HepG2 (cell line): Measurements from ENCODE around the gene PIK3R1. TPM values are rescaled to one million over a fixed set of nuclear protein-coding genes. Genes with fewer than 3 reads are reported as not detected.

ENCODE experiments used
- ATAC-seq: fragments of 200-7000 bp; cut with Tn5 transposase; 3 replicates; pipeline ENCODE4 v1.9.1; 2020; ENCODE audit warnings: mild to moderate bottlenecking, moderate library complexity
- BruUV-seq: library from RNA; stranded (reverse); fragments of 400-500 nt; replicated peaks from 2 replicates; lab custom pipeline; 2021; lab: Mats Ljungman, UMichigan
- CTCF ChIA-PET: fragments of 300-600 bp; formaldehyde crosslinking; extraction: SDS; loops from one replicate; lab custom pipeline; 2021; ENCODE audit warnings: low total read pairs, inconsistent platforms, low intra/inter-chr PET ratio; lab: Yijun Ruan, JAX
- POLR2A ChIA-PET: fragments of 350-600 bp; sonication (Branson Sonifier 250); formaldehyde crosslinking; loops from one replicate; lab custom pipeline; 2020; ENCODE audit warnings: antibody characterized with exemption, inconsistent platforms; lab: Yijun Ruan, JAX
- DNase-seq: peaks from one replicate; pipeline ENCODE4 v3.0.0-alpha.2; 2015; ENCODE audit warnings: low spot score
- FAIRE-seq: peaks from 3 replicates; lab custom pipeline; 2011; peaks lifted over from hg19 to GRCh38; lab: Jason Lieb, UNC
- H2AFZ ChIP-seq: one replicate; pipeline ENCODE4 v1.6.1; 2011; ENCODE audit warnings: low read length, inconsistent platforms
- H3K27ac ChIP-seq: fragments of 300-600 bp; 3 replicates; pipeline ENCODE4 v1.8.0; 2011; ENCODE audit warnings: mixed run types, mild to moderate bottlenecking, mixed read lengths, low read length, inconsistent platforms; ENCODE audit not compliant: insufficient read depth; ENCODE audit errors: extremely low read length
- H3K27me3 ChIP-seq, 2 experiments: fragments of 200-600 bp in 1 of 2; 2 replicates in 1 of 2; 3 replicates in 1 of 2; pipeline versions ENCODE4 v1.6.0 to v1.8.0; 2011; ENCODE audit warnings: low read length in 2 of 2, mild to moderate bottlenecking in 2 of 2, moderate library complexity in 2 of 2, inconsistent platforms in 1 of 2; ENCODE audit not compliant: insufficient read depth in 2 of 2, control insufficient read depth in 1 of 2
- H3K36me3 ChIP-seq, 2 experiments: fragments of 200-600 bp in 1 of 2; replicated peaks in 1 of 2; 2 replicates in 1 of 2; 3 replicates in 1 of 2; pipeline versions ENCODE4 v1.5.1 to v1.8.0; 2011; ENCODE audit warnings: low read length in 2 of 2, inconsistent platforms in 1 of 2; ENCODE audit not compliant: insufficient read depth in 2 of 2, control insufficient read depth in 1 of 2
- H3K4me1 ChIP-seq: 2 replicates; pipeline ENCODE4 v1.5.1; 2012; ENCODE audit warnings: low read length, inconsistent platforms; ENCODE audit not compliant: insufficient read depth
- H3K4me2 ChIP-seq: 2 replicates; pipeline ENCODE4 v1.6.0; 2011; ENCODE audit warnings: low read depth, low read length, inconsistent platforms
- H3K4me3 ChIP-seq, 3 experiments: fragments of 200-600 bp in 1 of 3; sonication (generic), shearing (Covaris generic) in 1 of 3; replicated peaks in 1 of 3; 2 replicates each; pipeline ENCODE4 v1.5.1; 2011 to 2016; ENCODE audit warnings: low read length in 3 of 3, inconsistent platforms in 2 of 3, low read depth in 2 of 3, mild to moderate bottlenecking in 2 of 3, control low read depth in 1 of 3, mixed read lengths in 1 of 3; ENCODE audit not compliant: insufficient read depth in 1 of 3
- H3K79me2 ChIP-seq: one replicate; pipeline ENCODE4 v1.6.1; 2011; ENCODE audit warnings: low read length, inconsistent platforms; ENCODE audit not compliant: insufficient read depth
- H3K9ac ChIP-seq: 2 replicates; pipeline ENCODE4 v1.6.0; 2011; ENCODE audit warnings: mild to moderate bottlenecking, low read depth, low read length, inconsistent platforms; ENCODE audit not compliant: insufficient read depth
- H3K9me3 ChIP-seq: 2 replicates; pipeline ENCODE4 v1.5.1; 2012; ENCODE audit warnings: mild to moderate bottlenecking, low read length
- H4K20me1 ChIP-seq: 2 replicates; pipeline ENCODE4 v1.6.0; 2011; ENCODE audit warnings: inconsistent platforms, mild to moderate bottlenecking, low read length, moderate library complexity; ENCODE audit not compliant: insufficient read depth
- AGO1 ChIP-seq: fragments of 200-400 bp; formaldehyde crosslinking; IDR thresholded peaks from 2 replicates; pipeline ENCODE4 v1.6.1; 2017; ENCODE audit warnings: mild to moderate bottlenecking, low read depth, low read length, moderate library complexity; ENCODE audit not compliant: poor library complexity, severe bottlenecking
- ATF7 ChIP-seq, 2 experiments: fragments of 450-650 bp in 1 of 2; sonication (generic) in 1 of 2; formaldehyde crosslinking in 1 of 2; IDR thresholded peaks; 2 replicates each; pipeline versions ENCODE4 v1.4.0 to v1.6.1; 2016 to 2020; ENCODE audit warnings: antibody characterized with exemption in 1 of 2, mild to moderate bottlenecking in 1 of 2, missing genetic modification reagents in 1 of 2
- CENPBD1 ChIP-seq: sonication (generic); formaldehyde crosslinking; IDR thresholded peaks from 2 replicates; pipeline ENCODE4 v1.8.0; 2022; ENCODE audit warnings: missing genetic modification reagents, low read depth, mild to moderate bottlenecking, borderline replicate concordance
- GZF1 ChIP-seq: sonication (generic); formaldehyde crosslinking; IDR thresholded peaks from 2 replicates; pipeline ENCODE4 v1.5.1; 2020; ENCODE audit warnings: mild to moderate bottlenecking, missing genetic modification reagents
- KDM2A ChIP-seq: sonication (generic); formaldehyde crosslinking; IDR thresholded peaks from 2 replicates; pipeline ENCODE4 v1.4.0; 2020; ENCODE audit warnings: low read depth, missing genetic modification reagents, borderline replicate concordance
- MYC ChIP-seq: sonication (generic); formaldehyde crosslinking; IDR thresholded peaks from 2 replicates; pipeline ENCODE4 v1.9.0; 2021; ENCODE audit warnings: missing genetic modification reagents, borderline replicate concordance
- NFE2L1 ChIP-seq: sonication (generic); formaldehyde crosslinking; IDR thresholded peaks from 2 replicates; pipeline ENCODE4 v1.4.0; 2020; ENCODE audit warnings: missing genetic modification reagents, mild to moderate bottlenecking, borderline replicate concordance
- SP5 ChIP-seq: IDR thresholded peaks from 2 replicates; pipeline ENCODE4 v1.6.1; 2016; ENCODE audit warnings: low read depth, borderline replicate concordance
- SRSF4 ChIP-seq: fragments of 200-400 bp; formaldehyde crosslinking; IDR thresholded peaks from one replicate; pipeline ENCODE4 v1.6.1; 2018; ENCODE audit warnings: mild to moderate bottlenecking, low read depth, low read length, moderate library complexity; ENCODE audit not compliant: poor library complexity, severe bottlenecking
- TSC22D2 ChIP-seq: sonication (generic); formaldehyde crosslinking; IDR thresholded peaks from 2 replicates; pipeline ENCODE4 v1.5.1; 2020; ENCODE audit warnings: missing genetic modification reagents, mild to moderate bottlenecking, borderline replicate concordance
- ZFP36L1 ChIP-seq: sonication (generic); formaldehyde crosslinking; IDR thresholded peaks from 2 replicates; pipeline ENCODE4 v1.8.0; 2022; ENCODE audit warnings: mild to moderate bottlenecking, missing genetic modification reagents, moderate library complexity
- ZNF335 ChIP-seq: sonication (generic); formaldehyde crosslinking; IDR thresholded peaks from 2 replicates; pipeline ENCODE4 v1.4.0; 2020; ENCODE audit warnings: missing genetic modification reagents
- WGBS: methylation state at CpG from one replicate; pipeline ENCODE4 v1.1.6; 2017; ENCODE audit warnings: low lambda C conversion rate; 5-methylcytosine and 5-hydroxymethylcytosine counted together
- in situ Hi-C: cut with HindIII; loops from 2 replicates; pipeline ENCODE4 v1.10.0; 2017; ENCODE audit warnings: low pct_unique_long_range_greater_than_20kb; ENCODE audit not compliant: extremely low pct_ligation_motif_present
- intact Hi-C: fragments of 100-400 bp; cut with micrococcal nuclease; formaldehyde crosslinking; loops from one replicate; pipeline ENCODE4 v1.10.0; 2022; ENCODE audit not compliant: unreplicated experiment
- polyA plus RNA-seq, 8 experiments: library from polyadenylated mRNA; depleted of rRNA in 3 of 8; stranded (reverse) in 7 of 8; unstranded in 1 of 8; fragments of >200 nt; fragmentation: Illumina TruSeq in 4 of 8; extraction: Trizol in 4 of 8; gene quantifications; 2 replicates each; pipeline versions ENCODE4 v1.2.1 to v1.2.3, GENCODE V29; 2011 to 2016; ENCODE audit warnings: low read depth in 4 of 8, missing spikeins in 1 of 8, mixed read lengths in 1 of 8; ENCODE audit not compliant: insufficient read depth in 1 of 8
- total RNA-seq, 5 experiments: library from RNA; depleted of rRNA; stranded (reverse); fragments of >200 nt; fragmentation: Illumina TruSeq; extraction: Trizol; gene quantifications; 2 replicates each; pipeline ENCODE4 v1.2.3, GENCODE V29; 2016; ENCODE audit warnings: low read depth in 1 of 5
- TF ChIP-seq, protein P1 (sequence below): sonication (generic); formaldehyde crosslinking; IDR thresholded peaks from 2 replicates; pipeline ENCODE4 v1.9.0; 2021; ENCODE audit warnings: missing genetic modification reagents, borderline replicate concordance
- TF ChIP-seq, protein P2 (sequence below): sonication (generic); formaldehyde crosslinking; IDR thresholded peaks from 2 replicates; pipeline ENCODE4 v1.8.1; 2022; ENCODE audit warnings: mild to moderate bottlenecking, missing genetic modification reagents

Gene PIK3R1
- total and polyA plus RNA-seq, 2 of the 13 experiments (the other 11 are each of a cell fraction or from before 2014, with no cell fraction given): 8.4 to 21.3 TPM

- TF ChIP-seq TSC22D2 (CRISPR knock-in tag): no peak
- no peak for TF ChIP-seq ZFP36L1 (CRISPR knock-in tag)
- TF ChIP-seq, all 625 proteins: peak for 0
These were observed 133.1 kb downstream of the PIK3R1 start (continued) for GRCh38 chr5:68348447-68349222.

- Histone ChIP-seq H2AFZ (no peak overlapping the region), H3K4me3 (no peak overlapping the region), H3K9ac (no peak overlapping the region), H4K20me1 (no peaks in the 10 kb centered on the region), H3K4me2 (no peak overlapping the region), H3K9me3 (no peaks in the 10 kb centered on the region), H3K27ac (no peak overlapping the region), H3K27me3 (no peaks in the 10 kb centered on the region; a peak in 2 of 5 replicates), H3K79me2 (no peaks in the 10 kb centered on the region), H3K4me1 (no peaks in the 10 kb centered on the region), H3K36me3 (no peaks in the 10 kb centered on the region)
- FAIRE-seq (no peak), ATAC-seq (no peak), DNase-seq (no peak)
- intact Hi-C loops: no loop called here
- in situ Hi-C loops: no loop called here
- TF ChIP-seq, protein P1, sequence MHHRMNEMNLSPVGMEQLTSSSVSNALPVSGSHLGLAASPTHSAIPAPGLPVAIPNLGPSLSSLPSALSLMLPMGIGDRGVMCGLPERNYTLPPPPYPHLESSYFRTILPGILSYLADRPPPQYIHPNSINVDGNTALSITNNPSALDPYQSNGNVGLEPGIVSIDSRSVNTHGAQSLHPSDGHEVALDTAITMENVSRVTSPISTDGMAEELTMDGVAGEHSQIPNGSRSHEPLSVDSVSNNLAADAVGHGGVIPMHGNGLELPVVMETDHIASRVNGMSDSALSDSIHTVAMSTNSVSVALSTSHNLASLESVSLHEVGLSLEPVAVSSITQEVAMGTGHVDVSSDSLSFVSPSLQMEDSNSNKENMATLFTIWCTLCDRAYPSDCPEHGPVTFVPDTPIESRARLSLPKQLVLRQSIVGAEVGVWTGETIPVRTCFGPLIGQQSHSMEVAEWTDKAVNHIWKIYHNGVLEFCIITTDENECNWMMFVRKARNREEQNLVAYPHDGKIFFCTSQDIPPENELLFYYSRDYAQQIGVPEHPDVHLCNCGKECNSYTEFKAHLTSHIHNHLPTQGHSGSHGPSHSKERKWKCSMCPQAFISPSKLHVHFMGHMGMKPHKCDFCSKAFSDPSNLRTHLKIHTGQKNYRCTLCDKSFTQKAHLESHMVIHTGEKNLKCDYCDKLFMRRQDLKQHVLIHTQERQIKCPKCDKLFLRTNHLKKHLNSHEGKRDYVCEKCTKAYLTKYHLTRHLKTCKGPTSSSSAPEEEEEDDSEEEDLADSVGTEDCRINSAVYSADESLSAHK: no peak
- TF ChIP-seq GZF1 (CRISPR knock-in tag) (no peak), CENPBD1 (CRISPR knock-in tag) (no peak), AGO1 (no peak), MYC (CRISPR knock-in tag) (no peak), ATF7 (IDR thresholded peaks at IDR 0.05) (no peak), ATF7 (CRISPR knock-in tag; IDR thresholded peaks at IDR 0.05) (no peak), SP5 (CRISPR knock-in tag) (no peak), ZNF335 (CRISPR knock-in tag) (no peak), SRSF4 (no peak), KDM2A (CRISPR knock-in tag) (no peak), NFE2L1 (CRISPR knock-in tag) (no peak)
- TF ChIP-seq, protein P2, sequence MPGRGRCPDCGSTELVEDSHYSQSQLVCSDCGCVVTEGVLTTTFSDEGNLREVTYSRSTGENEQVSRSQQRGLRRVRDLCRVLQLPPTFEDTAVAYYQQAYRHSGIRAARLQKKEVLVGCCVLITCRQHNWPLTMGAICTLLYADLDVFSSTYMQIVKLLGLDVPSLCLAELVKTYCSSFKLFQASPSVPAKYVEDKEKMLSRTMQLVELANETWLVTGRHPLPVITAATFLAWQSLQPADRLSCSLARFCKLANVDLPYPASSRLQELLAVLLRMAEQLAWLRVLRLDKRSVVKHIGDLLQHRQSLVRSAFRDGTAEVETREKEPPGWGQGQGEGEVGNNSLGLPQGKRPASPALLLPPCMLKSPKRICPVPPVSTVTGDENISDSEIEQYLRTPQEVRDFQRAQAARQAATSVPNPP (CRISPR knock-in tag): no peak
- ChIA-PET CTCF (no interaction called here), POLR2A (no interaction called here)
- WGBS: 17% methylated on average over 4 of the region's 4 CpGs
- BruUV-seq: no TSS peak
These were observed 134.6 kb downstream of the PIK3R1 start for GRCh38 chr5:68350176-68350575.
